ENCODE results near the gene IRAK2. TPM values are rescaled to one million over a fixed set of nuclear protein-coding genes. Genes with fewer than 3 reads are reported as not detected.

IRAK2 gene
- total RNA-seq, 6 experiments from 2014 or later = 2.6 to 4.4 (median 3.5) TPM

DNA sequence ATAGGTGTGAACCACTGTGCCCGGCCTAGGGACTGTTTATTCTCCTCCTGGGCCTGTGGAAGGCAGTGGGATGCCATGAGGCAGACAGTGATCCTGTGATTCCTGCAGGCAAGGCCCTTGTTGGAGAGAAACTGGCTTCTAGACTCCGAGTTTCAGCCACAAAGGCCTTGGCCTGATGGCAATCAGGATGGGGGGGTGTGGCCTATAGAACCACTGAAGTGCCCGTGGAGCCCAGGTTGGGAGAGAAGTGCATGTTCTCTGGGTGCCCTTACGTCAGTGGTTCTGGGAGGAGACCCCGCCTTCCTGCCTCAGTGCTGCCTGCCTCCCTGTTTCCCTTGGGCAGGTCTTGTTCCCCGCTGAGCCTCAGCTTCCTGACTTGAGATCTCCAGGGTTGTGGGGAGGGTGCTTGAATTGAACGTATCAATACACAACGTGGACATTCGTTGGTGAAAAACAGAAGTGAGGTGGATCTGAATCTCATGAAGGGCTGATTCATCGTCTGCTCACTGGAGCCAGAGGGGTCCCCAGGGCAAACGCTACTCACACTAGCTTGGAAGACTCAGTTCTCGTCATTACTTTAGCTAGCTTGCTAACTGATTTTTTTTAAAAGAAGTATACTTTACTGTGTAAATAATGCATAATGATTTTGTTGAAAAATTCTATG lies 31.8 kb downstream of the IRAK2 start:
- Mint-ChIP-seq H3K27ac (peak overlapping the region; percentile 89), H3K27me3 (ENCODE audit: insufficient read depth) (peaks cover 2% of the 10 kb centered on the region), H3K9me3 (no peaks in the 10 kb centered on the region), H3K4me3 (peak overlapping the region; percentile 10; the same call in 1 of the 2 replicates), H3K4me1 (ENCODE audit: low read depth) (peaks cover 67% of the 10 kb centered on the region), H3K36me3 (ENCODE audit: low read depth) (peaks cover 4% of the 10 kb centered on the region; the same call in 1 of the 2 replicates)
- TF ChIP-seq, protein P1, sequence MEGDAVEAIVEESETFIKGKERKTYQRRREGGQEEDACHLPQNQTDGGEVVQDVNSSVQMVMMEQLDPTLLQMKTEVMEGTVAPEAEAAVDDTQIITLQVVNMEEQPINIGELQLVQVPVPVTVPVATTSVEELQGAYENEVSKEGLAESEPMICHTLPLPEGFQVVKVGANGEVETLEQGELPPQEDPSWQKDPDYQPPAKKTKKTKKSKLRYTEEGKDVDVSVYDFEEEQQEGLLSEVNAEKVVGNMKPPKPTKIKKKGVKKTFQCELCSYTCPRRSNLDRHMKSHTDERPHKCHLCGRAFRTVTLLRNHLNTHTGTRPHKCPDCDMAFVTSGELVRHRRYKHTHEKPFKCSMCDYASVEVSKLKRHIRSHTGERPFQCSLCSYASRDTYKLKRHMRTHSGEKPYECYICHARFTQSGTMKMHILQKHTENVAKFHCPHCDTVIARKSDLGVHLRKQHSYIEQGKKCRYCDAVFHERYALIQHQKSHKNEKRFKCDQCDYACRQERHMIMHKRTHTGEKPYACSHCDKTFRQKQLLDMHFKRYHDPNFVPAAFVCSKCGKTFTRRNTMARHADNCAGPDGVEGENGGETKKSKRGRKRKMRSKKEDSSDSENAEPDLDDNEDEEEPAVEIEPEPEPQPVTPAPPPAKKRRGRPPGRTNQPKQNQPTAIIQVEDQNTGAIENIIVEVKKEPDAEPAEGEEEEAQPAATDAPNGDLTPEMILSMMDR (IDR thresholded peaks at IDR 0.05) = no peak
- DNase-seq = peak; percentile 50

DNA sequence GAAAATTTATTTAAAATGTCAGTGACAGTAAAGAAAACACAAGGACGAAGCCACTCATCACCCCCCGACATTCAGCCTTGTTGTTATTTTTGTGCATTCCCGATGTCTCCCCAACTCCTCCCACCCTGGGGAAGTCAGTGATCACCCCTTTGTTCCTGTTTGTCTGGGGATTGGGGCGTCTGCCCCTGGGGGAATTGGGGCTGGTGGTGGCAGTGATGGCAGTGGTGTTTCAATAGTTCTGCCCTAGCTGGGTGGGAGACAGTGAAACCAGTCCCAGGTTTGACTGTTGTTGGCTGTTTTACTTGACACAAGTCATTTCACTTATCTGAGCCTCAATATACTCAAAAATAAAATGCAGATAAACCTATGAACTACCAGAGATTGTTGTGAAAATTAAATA lies 33.5 kb downstream of the IRAK2 start:
- no peaks in the 10 kb centered on the region for H3K9me3 Mint-ChIP-seq
- H3K27ac Mint-ChIP-seq = peak overlapping the region; percentile 84
- H3K4me3 Mint-ChIP-seq = no peak overlapping the region
- H3K36me3 Mint-ChIP-seq (ENCODE audit: low read depth) = peaks cover 7% of the 10 kb centered on the region; the same call in 1 of the 2 replicates
- no peak for DNase-seq
- TF ChIP-seq, protein P1 (IDR thresholded peaks at IDR 0.05) = no peak
- H3K4me1 Mint-ChIP-seq (ENCODE audit: low read depth) = peaks cover 59% of the 10 kb centered on the region
- H3K27me3 Mint-ChIP-seq (ENCODE audit: insufficient read depth) = no peaks in the 10 kb centered on the region

GRCh38 chr3:10198761-10199649 lies 34.3 kb downstream of the IRAK2 start:
- DNase-seq = peak; percentile 49
- H3K4me1 Mint-ChIP-seq (ENCODE audit: low read depth) = peaks cover 59% of the 10 kb centered on the region
- TF ChIP-seq, protein P1 (IDR thresholded peaks at IDR 0.05) = no peak
- peaks cover 7% of the 10 kb centered on the region; the same call in 1 of the 2 replicates for H3K36me3 Mint-ChIP-seq (ENCODE audit: low read depth)
- H3K27ac Mint-ChIP-seq = peak overlapping the region; percentile 84
- peak overlapping the region; percentile 23 for H3K4me3 Mint-ChIP-seq
- no peaks in the 10 kb centered on the region for H3K9me3 Mint-ChIP-seq
- no peaks in the 10 kb centered on the region for H3K27me3 Mint-ChIP-seq (ENCODE audit: insufficient read depth)

- Mint-ChIP-seq H3K27me3 (ENCODE audit: insufficient read depth) (no peaks in the 10 kb centered on the region; the same call in 1 of the 2 replicates), H3K9me3 (no peaks in the 10 kb centered on the region), H3K4me3 (peak overlapping the region; percentile 61), H3K36me3 (ENCODE audit: low read depth) (peaks cover 16% of the 10 kb centered on the region), H3K27ac (peak overlapping the region; percentile 94), H3K4me1 (ENCODE audit: low read depth) (peaks cover 40% of the 10 kb centered on the region)
- no peak for DNase-seq
- TF ChIP-seq, protein P1 (IDR thresholded peaks at IDR 0.05) = no peak
Measured at GRCh38 chr3:10204921-10205320, 40.2 kb downstream of the IRAK2 start.

- H3K9me3 Mint-ChIP-seq = no peaks in the 10 kb centered on the region
- H3K36me3 Mint-ChIP-seq (ENCODE audit: low read depth) = peaks cover 16% of the 10 kb centered on the region
- peak overlapping the region; percentile 61 for H3K4me3 Mint-ChIP-seq
- no peaks in the 10 kb centered on the region; the same call in 1 of the 2 replicates for H3K27me3 Mint-ChIP-seq (ENCODE audit: insufficient read depth)
- peaks cover 40% of the 10 kb centered on the region for H3K4me1 Mint-ChIP-seq (ENCODE audit: low read depth)
- DNase-seq = peak; percentile 90
- H3K27ac Mint-ChIP-seq = peak overlapping the region; percentile 94
- TF ChIP-seq, protein P1 (IDR thresholded peaks at IDR 0.05) = no peak
Measured at GRCh38 chr3:10205451-10206165, 40.9 kb downstream of the IRAK2 start.

Data from HFFc6 (cell line).